T-helper 2 cell treated with Interferon-gamma antibody and Interleukin-4, amounts not matched to agents 5 μg/mL and 100 μg/mL, for 36 hours (primary cell): ENCODE measurements around the gene STAMBPL1.

ENCODE experiments used
- DNase-seq: peaks from one replicate; pipeline ENCODE4 v3.0.0; 2021; ENCODE audit warnings: low spot score
- H3K27ac Mint-ChIP-seq: one replicate; pipeline ENCODE4 v1.8.0; 2021; ENCODE audit warnings: mild to moderate bottlenecking, mixed read lengths
- H3K27me3 Mint-ChIP-seq: one replicate; pipeline ENCODE4 v1.8.0; 2021; ENCODE audit warnings: low read depth, mixed read lengths
- H3K36me3 Mint-ChIP-seq: one replicate; pipeline ENCODE4 v1.8.0; 2021; ENCODE audit warnings: low read depth, mixed read lengths
- H3K4me1 Mint-ChIP-seq: one replicate; pipeline ENCODE4 v1.8.0; 2021; ENCODE audit warnings: low read depth, mixed read lengths
- H3K4me3 Mint-ChIP-seq: one replicate; pipeline ENCODE4 v1.8.0; 2022; ENCODE audit warnings: mild to moderate bottlenecking, moderate library complexity, mixed read lengths
- H3K9me3 Mint-ChIP-seq: one replicate; pipeline ENCODE4 v1.8.0; 2021; ENCODE audit warnings: mixed read lengths

Gene STAMBPL1

GRCh38 chr10:88843171-88843570 is 36.9 kb upstream of the STAMBPL1 start:
- H3K27ac Mint-ChIP-seq, result no peak overlapping the region
- no peak for DNase-seq
- peaks cover 15% of the 10 kb centered on the region for H3K4me1 Mint-ChIP-seq

GRCh38 chr10:88848499-88848898 is 31.5 kb upstream of the STAMBPL1 start:
- Mint-ChIP-seq H3K4me1 (peaks cover 12% of the 10 kb centered on the region), H3K27ac (peak overlapping the region; percentile 46), H3K9me3 (no peaks in the 10 kb centered on the region), H3K27me3 (peaks cover 10% of the 10 kb centered on the region), H3K36me3 (no peaks in the 10 kb centered on the region), H3K4me3 (peak overlapping the region; percentile 68)
- DNase-seq, result no peak

More at GRCh38 chr10:88843171-88843570, 36.9 kb upstream of the STAMBPL1 start:
- Mint-ChIP-seq H3K36me3 (no peaks in the 10 kb centered on the region), H3K4me3 (no peak overlapping the region), H3K27me3 (peaks cover 10% of the 10 kb centered on the region), H3K9me3 (no peaks in the 10 kb centered on the region)

GRCh38 chr10:88849234-88849633 is 30.8 kb upstream of the STAMBPL1 start:
- Mint-ChIP-seq H3K27me3 (peaks cover 5% of the 10 kb centered on the region), H3K4me1 (peaks cover 12% of the 10 kb centered on the region), H3K4me3 (no peak overlapping the region), H3K27ac (no peak overlapping the region), H3K9me3 (no peaks in the 10 kb centered on the region), H3K36me3 (no peaks in the 10 kb centered on the region)
- no peak for DNase-seq

- H3K4me1 Mint-ChIP-seq, result peaks cover 12% of the 10 kb centered on the region
- H3K27me3 Mint-ChIP-seq, result peaks cover 4% of the 10 kb centered on the region
- no peaks in the 10 kb centered on the region for H3K9me3 Mint-ChIP-seq
- no peak overlapping the region for H3K4me3 Mint-ChIP-seq
- DNase-seq, result no peak
- no peaks in the 10 kb centered on the region for H3K36me3 Mint-ChIP-seq
- H3K27ac Mint-ChIP-seq, result no peak overlapping the region
Measured at GRCh38 chr10:88850712-88851111, 29.3 kb upstream of the STAMBPL1 start.

GRCh38 chr10:88851706-88852105 is 28.3 kb upstream of the STAMBPL1 start, which contains the start of gene ANKRD22:
Gene ANKRD22, minus strand, starts transcription at chr10:88851844. Its CDS starts 237 bp downstream, at chr10:88851607.
- peaks cover 2% of the 10 kb centered on the region for H3K27me3 Mint-ChIP-seq
- H3K27ac Mint-ChIP-seq, result no peak within 1 kb of the TSS
- H3K36me3 Mint-ChIP-seq, result no peaks in the 10 kb centered on the region

GRCh38 chr10:88852327-88852726 is 27.7 kb upstream of the STAMBPL1 start:
- Mint-ChIP-seq H3K27me3 (peaks cover 2% of the 10 kb centered on the region), H3K27ac (no peak overlapping the region), H3K9me3 (no peaks in the 10 kb centered on the region), H3K36me3 (no peaks in the 10 kb centered on the region), H3K4me3 (no peak overlapping the region), H3K4me1 (peaks cover 12% of the 10 kb centered on the region)
- DNase-seq, result no peak

More at GRCh38 chr10:88851706-88852105, 28.3 kb upstream of the STAMBPL1 start, which contains the start of gene ANKRD22:
- peaks cover 12% of the 10 kb centered on the region for H3K4me1 Mint-ChIP-seq
- H3K9me3 Mint-ChIP-seq, result no peaks in the 10 kb centered on the region
- no peak for DNase-seq
- no peak within 1 kb of the TSS for H3K4me3 Mint-ChIP-seq

- Mint-ChIP-seq H3K27ac (no peak overlapping the region), H3K9me3 (no peaks in the 10 kb centered on the region)
- DNase-seq, result no peak
Measured at GRCh38 chr10:88853155-88853881, 26.7 kb upstream of the STAMBPL1 start.

GRCh38 chr10:88854684-88855083 is 25.4 kb upstream of the STAMBPL1 start:
- H3K4me1 Mint-ChIP-seq, result peaks cover 4% of the 10 kb centered on the region
- no peaks in the 10 kb centered on the region for H3K36me3 Mint-ChIP-seq
- no peak for DNase-seq
- H3K4me3 Mint-ChIP-seq, result no peak overlapping the region
- no peak overlapping the region for H3K27ac Mint-ChIP-seq
- H3K27me3 Mint-ChIP-seq, result peaks cover 4% of the 10 kb centered on the region
- H3K9me3 Mint-ChIP-seq, result no peaks in the 10 kb centered on the region

More at GRCh38 chr10:88853155-88853881, 26.7 kb upstream of the STAMBPL1 start:
- Mint-ChIP-seq H3K4me3 (no peak overlapping the region), H3K4me1 (peaks cover 11% of the 10 kb centered on the region), H3K36me3 (no peaks in the 10 kb centered on the region), H3K27me3 (peaks cover 2% of the 10 kb centered on the region)

GRCh38 chr10:88857831-88858230 is 22.2 kb upstream of the STAMBPL1 start:
- Mint-ChIP-seq H3K9me3 (no peaks in the 10 kb centered on the region), H3K27me3 (peaks cover 12% of the 10 kb centered on the region), H3K4me1 (peaks cover 2% of the 10 kb centered on the region), H3K36me3 (no peaks in the 10 kb centered on the region), H3K4me3 (no peak overlapping the region), H3K27ac (no peak overlapping the region)
- no peak for DNase-seq

GRCh38 chr10:88858491-88858890 is 21.6 kb upstream of the STAMBPL1 start:
- no peak overlapping the region for H3K27ac Mint-ChIP-seq
- no peaks in the 10 kb centered on the region for H3K9me3 Mint-ChIP-seq
- peaks cover 2% of the 10 kb centered on the region for H3K4me1 Mint-ChIP-seq
- no peak overlapping the region for H3K4me3 Mint-ChIP-seq
- peaks cover 18% of the 10 kb centered on the region for H3K27me3 Mint-ChIP-seq
- no peak for DNase-seq
- no peaks in the 10 kb centered on the region for H3K36me3 Mint-ChIP-seq

- H3K27ac Mint-ChIP-seq, result no peak overlapping the region
- H3K27me3 Mint-ChIP-seq, result peaks cover 24% of the 10 kb centered on the region
- H3K4me3 Mint-ChIP-seq, result no peak overlapping the region
- no peaks in the 10 kb centered on the region for H3K36me3 Mint-ChIP-seq
- DNase-seq, result no peak
- peaks cover 2% of the 10 kb centered on the region for H3K4me1 Mint-ChIP-seq
- H3K9me3 Mint-ChIP-seq, result no peaks in the 10 kb centered on the region
Measured at GRCh38 chr10:88861036-88861435, 19.0 kb upstream of the STAMBPL1 start.

GRCh38 chr10:88865281-88865876 is 14.7 kb upstream of the STAMBPL1 start:
- no peak for DNase-seq
- no peaks in the 10 kb centered on the region for H3K9me3 Mint-ChIP-seq

GRCh38 chr10:88866454-88866853 is 13.6 kb upstream of the STAMBPL1 start:
- H3K27me3 Mint-ChIP-seq, result peaks cover 20% of the 10 kb centered on the region
- no peak for DNase-seq
- no peak overlapping the region for H3K27ac Mint-ChIP-seq
- no peak overlapping the region for H3K4me3 Mint-ChIP-seq
- peaks cover 1% of the 10 kb centered on the region for H3K36me3 Mint-ChIP-seq
- peaks cover 13% of the 10 kb centered on the region for H3K4me1 Mint-ChIP-seq
- no peaks in the 10 kb centered on the region for H3K9me3 Mint-ChIP-seq

More at GRCh38 chr10:88865281-88865876, 14.7 kb upstream of the STAMBPL1 start:
- H3K27ac Mint-ChIP-seq, result no peak overlapping the region
- peaks cover 23% of the 10 kb centered on the region for H3K27me3 Mint-ChIP-seq
- H3K36me3 Mint-ChIP-seq, result no peaks in the 10 kb centered on the region
- H3K4me1 Mint-ChIP-seq, result peaks cover 13% of the 10 kb centered on the region
- H3K4me3 Mint-ChIP-seq, result no peak overlapping the region

GRCh38 chr10:88870089-88870488 is 10.0 kb upstream of the STAMBPL1 start:
- DNase-seq, result no peak
- Mint-ChIP-seq H3K9me3 (no peaks in the 10 kb centered on the region), H3K27me3 (no peaks in the 10 kb centered on the region), H3K4me1 (peaks cover 13% of the 10 kb centered on the region), H3K27ac (no peak overlapping the region), H3K36me3 (peaks cover 1% of the 10 kb centered on the region), H3K4me3 (no peak overlapping the region)
